Measurements from ENCODE around the gene FBXO17.

FBXO17 gene

DNA sequence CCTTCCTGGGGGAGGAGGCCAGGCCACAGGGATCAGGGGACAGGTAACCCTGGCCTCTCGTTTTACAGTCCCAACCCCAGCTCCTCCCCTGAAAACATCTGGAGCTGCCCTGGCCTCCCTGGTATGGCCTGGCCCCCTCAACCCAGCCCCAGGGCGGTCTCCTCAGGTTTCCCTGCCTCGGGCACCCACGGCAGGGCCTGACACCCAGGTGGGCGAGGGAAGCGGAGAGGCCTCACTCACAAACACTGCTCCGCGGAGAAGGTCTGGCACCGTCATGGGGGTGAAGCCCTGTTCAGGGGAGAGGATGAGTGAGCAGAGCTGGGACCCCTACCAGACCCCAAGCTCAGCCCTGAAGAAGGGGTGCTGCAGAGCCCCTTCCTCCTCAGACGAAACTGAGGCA is 57.0 kb downstream of the FBXO17 start:
- no peak for DNase-seq

DNA sequence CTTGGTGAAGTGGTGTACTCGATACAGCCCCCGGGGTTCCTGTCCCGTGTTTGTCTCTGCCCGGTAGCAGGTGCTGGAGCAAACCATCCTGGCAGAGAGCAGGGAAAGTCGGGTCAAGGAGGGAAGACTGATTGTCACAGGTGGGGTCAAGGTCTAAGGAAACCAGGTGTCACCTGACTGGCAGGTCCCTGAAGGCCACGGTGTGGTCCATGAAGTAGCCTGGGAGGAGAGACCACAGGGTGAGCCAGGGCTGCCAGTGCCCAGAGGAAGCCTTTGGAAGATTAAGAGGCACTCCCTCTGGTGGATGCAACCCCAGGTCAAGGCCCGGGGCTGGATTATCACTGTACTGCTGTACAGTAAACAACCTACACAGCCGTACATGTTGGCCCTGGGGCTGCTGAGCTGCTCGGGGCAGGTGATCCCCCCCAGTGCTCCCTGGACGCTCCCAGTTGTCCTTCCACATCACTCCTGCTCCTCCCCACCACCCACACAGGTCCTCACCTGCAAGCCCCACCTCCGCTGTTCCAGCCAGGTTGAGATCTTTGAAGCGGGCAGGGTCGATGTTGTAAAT is 57.5 kb downstream of the FBXO17 start:
- DNase-seq, result no peak

GRCh38 chr19:38917516-38917915 is 58.0 kb downstream of the FBXO17 start:
- DNase-seq, result no peak

DNA sequence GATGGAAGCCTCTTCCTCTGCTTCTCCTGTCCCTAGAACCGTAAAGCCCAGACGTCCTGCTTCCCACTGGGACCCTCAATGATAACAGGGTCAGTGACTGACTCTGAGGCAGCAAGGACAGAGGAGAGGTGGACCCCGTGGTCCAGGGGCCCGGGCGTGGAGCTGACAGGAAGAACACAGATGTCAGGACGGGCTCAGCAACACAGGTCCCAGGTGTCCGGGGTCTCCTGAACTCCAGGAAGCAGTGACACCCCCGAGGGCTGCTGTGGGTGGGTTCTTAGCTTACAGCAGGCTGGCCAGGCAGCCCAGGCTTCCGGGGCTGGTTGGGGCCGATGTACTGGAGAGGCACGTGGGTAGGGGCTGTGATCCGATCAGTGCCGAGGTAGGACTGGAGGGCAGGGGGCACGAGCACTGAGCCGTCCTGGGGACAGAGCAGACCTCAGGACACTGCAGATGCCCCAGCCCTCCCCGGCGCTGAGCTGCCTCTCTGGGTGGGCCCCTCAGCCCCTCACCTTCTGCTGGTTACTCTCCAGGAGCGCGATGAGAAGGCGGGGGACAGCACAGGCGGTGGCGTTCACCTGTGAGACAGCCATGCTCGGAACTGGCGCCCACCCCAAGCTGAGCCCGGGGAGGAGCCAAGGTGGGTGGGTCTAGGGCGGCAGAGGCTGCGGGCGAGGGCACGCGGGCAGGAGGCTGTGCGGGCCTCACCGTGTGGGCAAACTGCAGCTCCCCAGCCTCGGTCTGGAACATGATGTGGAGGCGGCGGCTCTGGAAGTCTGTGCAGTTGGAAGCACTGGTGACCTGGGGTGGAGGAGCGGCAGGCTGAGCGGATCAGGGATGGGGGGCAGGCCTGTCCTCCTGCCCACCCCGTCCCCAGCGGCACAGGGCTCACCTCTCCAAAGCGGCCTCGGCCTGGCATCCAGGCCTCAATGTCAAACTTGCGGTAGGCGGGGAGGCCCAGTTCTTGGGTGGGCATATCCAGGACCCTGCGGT is 59.9 kb downstream of the FBXO17 start:
- DNase-seq, result no peak

DNA sequence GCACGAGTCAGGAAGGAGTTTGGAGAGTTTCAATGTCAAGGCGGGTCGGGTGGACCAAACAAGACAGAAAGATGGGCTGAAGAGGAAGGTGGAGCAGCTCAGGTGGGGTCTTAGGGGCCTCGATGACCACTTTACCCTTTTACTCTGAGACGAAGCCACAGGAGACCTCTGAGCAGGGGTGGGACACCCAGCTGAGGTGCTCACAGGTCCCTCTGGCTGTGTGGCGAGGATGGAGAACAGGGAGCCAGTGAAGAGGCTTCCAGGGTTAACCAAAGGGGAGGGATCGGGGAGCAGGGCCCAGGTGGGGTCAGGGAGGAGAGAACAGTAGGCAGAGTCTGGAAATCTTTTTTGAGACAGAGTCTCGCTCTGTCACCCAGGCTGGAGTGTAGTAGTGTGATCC is 61.6 kb downstream of the FBXO17 start:
- DNase-seq, result no peak

GRCh38 chr19:38912600-38913514 is 62.7 kb downstream of the FBXO17 start:
- no peak for DNase-seq

DNA sequence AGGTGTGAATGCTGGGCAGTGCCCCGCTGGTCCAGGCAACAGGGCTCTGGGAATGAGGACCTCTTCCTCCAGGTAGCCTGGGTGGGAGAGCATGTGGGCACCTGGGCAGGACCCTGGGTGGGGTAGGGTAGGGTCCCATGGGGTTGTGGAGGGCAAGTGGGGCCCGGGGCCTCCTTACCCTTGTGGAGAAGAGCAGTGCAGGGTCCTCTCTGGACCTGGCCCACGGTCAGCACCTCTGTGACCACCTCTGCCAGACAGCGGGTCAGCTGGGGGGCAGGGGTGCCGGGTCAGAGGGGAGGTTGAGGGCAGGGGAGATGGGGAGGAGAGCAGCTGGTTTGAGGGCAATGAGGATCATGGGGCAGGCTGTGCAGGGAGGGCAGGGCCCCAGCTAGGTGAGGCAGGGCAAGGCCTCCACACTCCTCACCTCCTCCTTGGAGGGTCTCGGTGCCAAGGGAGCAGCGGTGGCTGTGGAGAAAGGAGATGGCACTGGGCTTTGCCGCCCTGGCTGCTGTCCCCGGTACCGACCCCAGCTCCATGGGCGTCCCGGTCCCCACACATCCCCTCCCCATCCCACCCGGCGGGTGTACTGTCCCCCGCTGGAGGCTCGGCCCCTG is 64.0 kb downstream of the FBXO17 start:
- no peak for DNase-seq

GRCh38 chr19:38910488-38910887 is 65.1 kb downstream of the FBXO17 start:
- no peak for DNase-seq

- DNase-seq, result peak in 17 of 56 donors; percentile 8 to 64 (median 34)
These were observed 66.6 kb downstream of the FBXO17 start for GRCh38 chr19:38908911-38909310.

- no peak for DNase-seq
These were observed 67.9 kb downstream of the FBXO17 start for GRCh38 chr19:38907670-38908069.

GRCh38 chr19:38907227-38907626 is 68.3 kb downstream of the FBXO17 start:
- no peak for DNase-seq

- DNase-seq, result no peak
These were observed 69.9 kb downstream of the FBXO17 start for GRCh38 chr19:38905620-38906019.

DNA sequence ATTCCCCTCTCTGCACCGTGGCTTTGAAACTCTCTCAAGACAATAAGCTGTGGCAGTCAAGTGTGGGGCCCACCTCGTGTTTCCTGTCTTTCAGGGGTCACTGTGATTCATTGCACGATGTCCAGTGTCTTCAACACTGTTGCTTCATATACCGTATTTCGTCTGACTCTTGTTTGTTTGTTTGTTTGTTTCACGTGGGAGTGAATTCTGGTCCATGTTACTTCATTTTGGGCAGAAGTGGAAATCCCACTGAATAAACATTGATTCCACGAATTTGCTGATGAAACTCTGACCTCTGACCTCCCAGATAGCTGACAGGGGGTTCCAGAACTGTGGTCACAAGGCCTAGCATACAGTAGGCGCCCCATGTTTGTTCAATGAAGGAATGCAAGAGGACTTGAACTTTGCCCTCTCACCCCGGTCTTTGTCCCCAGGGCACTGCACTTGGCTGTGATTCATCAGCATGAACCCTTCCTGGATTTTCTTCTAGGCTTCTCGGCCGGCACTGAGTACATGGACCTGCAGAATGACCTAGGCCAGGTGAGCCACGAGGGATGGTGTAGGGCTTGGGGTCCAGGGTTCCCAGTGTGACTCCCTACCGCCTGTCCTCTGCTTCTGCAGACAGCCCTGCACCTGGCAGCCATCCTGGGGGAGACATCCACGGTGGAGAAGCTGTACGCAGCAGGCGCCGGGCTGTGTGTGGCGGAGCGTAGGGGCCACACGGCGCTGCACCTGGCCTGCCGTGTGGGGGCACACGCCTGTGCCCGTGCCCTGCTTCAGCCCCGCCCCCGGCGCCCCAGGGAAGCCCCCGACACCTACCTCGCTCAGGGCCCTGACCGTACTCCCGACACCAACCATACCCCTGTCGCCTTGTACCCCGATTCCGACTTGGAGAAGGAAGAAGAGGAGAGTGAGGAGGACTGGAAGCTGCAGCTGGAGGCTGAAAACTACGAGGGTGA is 70.7 kb downstream of the FBXO17 start:
- DNase-seq, result no peak

GRCh38 chr19:38901683-38902082 is 73.9 kb downstream of the FBXO17 start:
- no peak for DNase-seq

GRCh38 chr19:38900743-38901190 is 74.8 kb downstream of the FBXO17 start:
- no peak for DNase-seq

DNA sequence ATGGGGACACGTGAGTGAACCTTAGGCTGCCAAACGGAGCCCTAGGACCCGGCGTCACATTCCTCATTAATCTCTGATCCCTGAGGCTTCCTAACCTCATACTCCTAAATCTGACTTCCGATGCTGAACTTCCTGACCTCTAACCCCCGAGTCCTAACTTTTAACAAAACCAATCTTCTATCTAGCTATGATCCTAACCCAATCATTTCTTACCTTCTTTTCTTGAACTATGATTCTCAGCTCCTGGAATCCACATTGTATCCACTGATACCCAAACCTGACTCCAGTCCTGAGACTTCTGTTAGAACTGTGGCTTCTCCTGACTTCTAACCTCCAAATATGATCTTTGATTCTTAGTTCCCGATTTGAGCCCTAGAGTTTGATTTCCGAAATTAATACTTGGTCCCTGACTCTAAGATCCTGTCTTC is 75.3 kb downstream of the FBXO17 start:
- DNase-seq, result peak in 3 of 56 donors; percentile 54 to 83 (median 67)

DNA sequence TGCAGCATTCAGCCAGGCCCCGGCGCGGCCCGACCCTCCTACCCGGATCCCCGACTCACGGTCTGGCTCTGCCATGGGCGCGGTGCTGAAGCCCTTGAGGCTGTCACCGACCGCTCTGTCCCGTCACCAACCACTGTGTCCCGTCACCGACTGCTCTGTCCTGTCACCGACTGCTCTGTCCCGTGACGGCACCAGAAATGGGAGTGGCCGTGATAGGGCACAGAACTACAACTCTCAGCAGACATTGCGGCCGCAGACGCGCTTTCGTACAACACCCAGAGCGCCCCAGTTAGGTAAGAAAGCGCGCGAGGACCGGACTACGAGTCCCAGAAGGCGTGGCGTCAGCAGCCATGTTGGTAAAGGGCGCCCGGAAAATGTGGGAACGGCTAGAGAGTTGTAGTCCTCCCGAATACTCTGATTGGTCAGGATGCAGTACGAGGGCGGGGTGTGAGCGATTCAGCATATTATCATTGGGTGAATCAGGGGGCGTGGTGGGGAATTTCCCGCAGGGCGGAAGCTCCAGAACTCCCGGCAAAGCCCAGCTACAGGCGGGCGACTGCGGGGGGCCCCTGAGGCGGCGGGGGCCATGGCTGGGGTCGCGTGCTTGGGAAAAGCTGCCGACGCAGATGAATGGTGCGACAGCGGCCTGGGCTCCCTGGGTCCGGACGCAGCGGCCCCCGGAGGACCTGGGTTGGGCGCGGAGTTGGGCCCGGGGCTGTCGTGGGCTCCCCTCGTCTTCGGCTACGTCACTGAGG is 75.9 kb downstream of the FBXO17 start, which contains the start of the genes NFKBIB and SIRT2:
Gene NFKBIB, plus strand, starts transcription at position 523 of the 755 bp plus-strand sequence. Its CDS starts 64 bp downstream, at position 587.
Gene SIRT2, minus strand, starts transcription at position 172 of the 755 bp plus-strand sequence. Its CDS starts 97 bp downstream, at position 75.
- peak; percentile 75 to 100 (median 100) for DNase-seq

DNA sequence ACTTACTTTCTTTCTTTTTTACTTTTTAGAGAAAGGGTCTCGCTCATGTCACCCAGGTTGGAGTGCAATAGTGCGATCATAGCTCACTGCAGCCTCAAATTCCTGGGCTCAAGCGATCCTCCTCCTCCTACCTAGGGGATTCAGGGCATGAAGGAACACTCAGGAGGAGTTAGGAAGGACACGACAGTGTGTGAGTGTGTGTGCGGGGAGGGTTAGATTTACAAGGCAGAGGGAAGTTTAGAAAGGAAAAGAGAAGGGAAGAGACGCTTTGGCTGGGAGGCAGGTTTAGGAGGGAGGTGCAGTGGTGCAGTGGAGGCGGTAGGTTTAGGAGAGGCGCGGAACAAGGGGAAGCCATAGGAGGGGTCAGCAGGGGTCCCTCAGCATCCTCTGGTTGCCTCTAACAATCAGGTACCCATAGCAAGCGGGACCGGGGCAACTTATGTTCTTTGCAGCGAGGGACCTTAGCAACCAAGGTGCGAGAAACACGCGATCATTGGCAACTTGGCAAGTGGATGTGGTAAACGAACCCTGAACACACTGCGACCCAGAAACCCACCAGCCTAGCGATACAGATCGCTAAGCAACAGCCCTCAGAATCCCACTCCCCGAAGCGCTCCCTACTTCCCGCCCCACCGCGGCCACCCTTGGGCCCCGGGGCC is 76.6 kb downstream of the FBXO17 start:
- peak in 4 of 56 donors; percentile 36 to 54 (median 44) for DNase-seq
